ENCODE data around the gene NGF. TPM values are rescaled to one million over a fixed set of nuclear protein-coding genes. Genes with fewer than 3 reads are reported as not detected.

Gene NGF
- not detected in 2 replicates for total RNA-seq

DNA sequence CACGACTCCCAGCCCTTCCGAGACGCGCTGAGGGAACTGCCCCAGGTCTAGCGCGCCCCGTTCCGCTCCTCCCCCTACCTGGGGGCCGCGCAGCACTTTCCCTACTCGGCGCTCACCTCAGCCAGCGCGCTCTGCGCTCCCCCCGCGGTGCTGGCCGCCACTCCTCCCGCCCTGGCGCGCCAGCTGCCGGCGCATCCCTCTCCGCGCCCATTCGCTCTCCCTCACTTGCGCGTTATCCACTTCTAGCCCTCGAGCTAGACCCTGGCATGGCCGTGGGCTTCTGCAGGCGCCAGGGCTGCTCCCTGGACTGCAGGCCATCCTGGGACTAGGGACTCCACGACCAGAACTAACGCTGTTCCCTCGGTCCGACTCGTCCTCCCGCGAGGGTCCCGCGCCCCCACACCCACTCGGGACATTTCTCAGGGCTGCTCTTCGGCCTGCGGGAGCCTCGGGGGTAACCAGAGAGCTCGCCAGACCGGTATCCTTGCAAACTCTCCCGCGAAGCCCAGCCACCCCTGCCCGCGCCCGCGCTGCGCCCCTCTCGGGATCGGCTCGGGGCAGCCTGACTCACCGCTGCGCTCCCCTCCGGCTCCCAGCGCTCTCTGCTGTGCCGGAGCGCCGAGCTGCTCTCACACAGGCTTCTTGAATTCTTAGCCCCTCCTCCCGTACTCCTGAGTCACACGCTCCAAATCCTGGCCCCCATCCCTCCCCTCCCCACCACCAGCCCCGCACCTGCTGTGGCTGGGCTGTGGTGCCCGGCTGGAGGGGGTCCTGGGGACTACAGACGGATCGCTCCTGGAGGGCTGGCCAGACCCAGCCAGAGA, at the start of gene NGF:
TSS of gene NGF (minus strand) at position 617 of the 824 bp plus-strand sequence. CDS start 51,454 bp downstream, outside the sequence.

Other genes starting within 250 kb of the NGF start
- gene TSPAN2, start 248.7 kb downstream of the NGF start, total RNA-seq: 1.1 and 2.0 TPM in 2 replicates